KOPT-K1 (cell line): ENCODE measurements around the gene RASGEF1C.

ENCODE experiments used
- H3K27ac ChIP-seq: fragments of 200-600 bp; sonication (generic); 2 replicates; pipeline ENCODE4 v1.5.1; 2016; ENCODE audit warnings: antibody characterized with exemption, mild to moderate bottlenecking, low read depth, low read length; ENCODE audit not compliant: poor library complexity, severe bottlenecking
- H3K36me3 ChIP-seq: fragments of 200-600 bp; sonication (generic); 2 replicates; pipeline ENCODE4 v1.5.1; 2017; ENCODE audit warnings: antibody characterized with exemption, mild to moderate bottlenecking, low read length, moderate library complexity; ENCODE audit not compliant: insufficient read depth
- H3K9me3 ChIP-seq: fragments of 200-600 bp; sonication (generic); 2 replicates; pipeline ENCODE4 v1.5.1; 2017; ENCODE audit warnings: antibody characterized with exemption, low read length, mild to moderate bottlenecking; ENCODE audit not compliant: insufficient read depth, poor library complexity, severe bottlenecking

Gene RASGEF1C

GRCh38 chr5:180141068-180141660 lies 67.8 kb downstream of the RASGEF1C start:
- no peak overlapping the region for H3K27ac ChIP-seq
- peaks cover 7% of the 10 kb centered on the region for H3K9me3 ChIP-seq
- no peaks in the 10 kb centered on the region for H3K36me3 ChIP-seq

- no peak overlapping the region for H3K27ac ChIP-seq
- peaks cover 1% of the 10 kb centered on the region for H3K9me3 ChIP-seq
Observed at GRCh38 chr5:180140571-180140970, 68.4 kb downstream of the RASGEF1C start.

DNA sequence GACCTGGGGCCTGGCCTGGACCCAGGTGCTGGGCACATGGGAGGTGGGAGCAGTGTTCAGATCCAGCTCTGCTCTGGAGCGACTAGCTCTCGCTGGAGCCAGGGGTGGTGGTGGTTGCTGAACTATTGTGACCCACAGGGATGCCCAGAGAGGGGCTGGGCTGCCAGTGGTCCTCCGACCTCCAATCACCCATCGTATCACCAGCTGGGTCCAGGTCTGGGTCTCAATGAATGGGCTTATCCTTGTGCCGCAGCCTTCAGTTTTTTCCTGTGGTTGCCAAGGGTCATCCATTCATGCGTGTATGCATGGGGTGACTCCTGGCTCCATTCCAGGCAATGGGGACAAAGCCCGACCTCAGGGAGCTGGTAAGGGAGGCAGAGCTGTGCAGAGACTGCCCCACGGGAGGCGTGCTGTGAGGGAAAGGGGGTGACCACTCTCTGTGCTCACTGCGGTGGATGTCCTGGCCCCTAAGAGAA lies 68.9 kb downstream of the RASGEF1C start:
- H3K36me3 ChIP-seq, result no peaks in the 10 kb centered on the region
- no peaks in the 10 kb centered on the region for H3K9me3 ChIP-seq
- H3K27ac ChIP-seq, result no peak overlapping the region

More at GRCh38 chr5:180140571-180140970, 68.4 kb downstream of the RASGEF1C start:
- no peaks in the 10 kb centered on the region for H3K36me3 ChIP-seq

GRCh38 chr5:180139731-180140055 lies 69.3 kb downstream of the RASGEF1C start:
- no peak overlapping the region for H3K27ac ChIP-seq
- no peaks in the 10 kb centered on the region for H3K36me3 ChIP-seq
- no peaks in the 10 kb centered on the region for H3K9me3 ChIP-seq

DNA sequence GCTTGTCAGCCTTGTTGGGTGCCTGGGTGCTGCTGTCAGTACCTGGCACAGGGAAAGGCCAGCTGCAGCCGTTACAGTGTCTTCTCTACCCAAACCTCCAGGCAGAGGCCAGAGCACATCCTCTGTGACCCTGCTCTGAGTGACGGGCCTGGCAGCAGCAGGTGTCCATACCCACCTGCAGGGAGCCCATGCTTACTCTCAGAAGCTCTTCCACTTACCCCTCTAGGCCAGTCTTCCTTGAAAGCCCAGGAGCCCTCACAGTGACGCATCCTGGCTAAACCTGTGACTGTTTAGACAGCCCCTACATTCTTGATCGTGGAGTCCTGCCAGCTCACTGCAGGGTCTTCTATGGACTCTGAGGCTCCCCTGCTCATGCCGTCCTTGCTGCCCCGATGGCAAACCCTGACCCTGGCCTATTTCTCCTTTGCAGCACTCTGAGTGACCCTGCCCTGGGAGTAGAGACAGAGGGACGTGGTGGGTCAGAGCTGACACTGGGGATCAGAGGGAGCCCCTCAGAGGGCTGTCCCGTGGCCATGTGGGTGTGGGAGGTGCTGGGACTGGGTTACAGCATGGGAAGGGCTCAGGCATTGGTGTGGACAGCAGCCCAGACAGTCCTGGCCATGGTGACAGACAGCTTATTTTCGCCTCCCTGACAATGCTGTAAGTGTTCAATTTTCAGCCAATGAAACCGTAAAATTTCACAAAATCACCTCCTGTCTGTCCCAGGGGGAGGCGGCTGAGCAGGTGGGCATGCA lies 69.9 kb downstream of the RASGEF1C start:
- Histone ChIP-seq H3K36me3 (no peaks in the 10 kb centered on the region), H3K27ac (no peak overlapping the region), H3K9me3 (no peaks in the 10 kb centered on the region)

DNA sequence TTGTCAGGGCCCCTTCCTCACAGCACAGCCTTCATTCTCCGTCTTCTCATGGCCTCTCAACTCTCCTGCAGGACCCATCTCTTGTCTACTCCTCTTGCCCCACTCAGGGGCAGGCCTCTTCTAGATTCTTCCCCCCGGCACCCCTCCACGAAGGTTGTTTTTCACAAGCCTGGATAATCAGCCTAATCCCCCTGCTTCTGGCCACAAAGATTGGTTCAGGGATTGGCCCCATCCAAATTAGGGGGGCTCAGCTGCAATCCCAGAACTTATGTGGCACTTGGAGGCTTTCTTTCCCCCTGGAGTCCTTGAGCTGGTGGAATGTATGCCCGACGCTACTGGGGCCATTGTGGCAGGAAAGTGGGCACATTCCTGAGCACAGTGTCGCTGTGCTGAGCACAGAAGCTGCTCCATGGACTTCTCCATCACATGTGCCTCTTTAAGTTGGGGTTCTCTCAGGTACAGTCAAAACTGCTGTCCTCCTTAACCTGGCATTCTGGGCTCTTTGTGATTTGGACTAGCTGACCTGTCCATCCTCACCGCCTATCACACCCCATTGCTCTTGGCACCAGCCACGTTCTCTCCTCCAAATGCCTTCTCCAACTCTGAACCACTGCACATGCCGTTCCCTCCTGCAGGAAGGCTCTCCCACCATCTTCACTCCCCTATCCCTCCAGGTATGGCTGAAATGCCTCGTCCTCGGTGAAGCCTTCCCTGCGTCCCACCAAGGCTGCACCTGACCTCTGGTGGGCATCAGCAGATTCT lies 70.6 kb downstream of the RASGEF1C start:
- Histone ChIP-seq H3K27ac (no peak overlapping the region), H3K9me3 (no peaks in the 10 kb centered on the region), H3K36me3 (no peaks in the 10 kb centered on the region)

DNA sequence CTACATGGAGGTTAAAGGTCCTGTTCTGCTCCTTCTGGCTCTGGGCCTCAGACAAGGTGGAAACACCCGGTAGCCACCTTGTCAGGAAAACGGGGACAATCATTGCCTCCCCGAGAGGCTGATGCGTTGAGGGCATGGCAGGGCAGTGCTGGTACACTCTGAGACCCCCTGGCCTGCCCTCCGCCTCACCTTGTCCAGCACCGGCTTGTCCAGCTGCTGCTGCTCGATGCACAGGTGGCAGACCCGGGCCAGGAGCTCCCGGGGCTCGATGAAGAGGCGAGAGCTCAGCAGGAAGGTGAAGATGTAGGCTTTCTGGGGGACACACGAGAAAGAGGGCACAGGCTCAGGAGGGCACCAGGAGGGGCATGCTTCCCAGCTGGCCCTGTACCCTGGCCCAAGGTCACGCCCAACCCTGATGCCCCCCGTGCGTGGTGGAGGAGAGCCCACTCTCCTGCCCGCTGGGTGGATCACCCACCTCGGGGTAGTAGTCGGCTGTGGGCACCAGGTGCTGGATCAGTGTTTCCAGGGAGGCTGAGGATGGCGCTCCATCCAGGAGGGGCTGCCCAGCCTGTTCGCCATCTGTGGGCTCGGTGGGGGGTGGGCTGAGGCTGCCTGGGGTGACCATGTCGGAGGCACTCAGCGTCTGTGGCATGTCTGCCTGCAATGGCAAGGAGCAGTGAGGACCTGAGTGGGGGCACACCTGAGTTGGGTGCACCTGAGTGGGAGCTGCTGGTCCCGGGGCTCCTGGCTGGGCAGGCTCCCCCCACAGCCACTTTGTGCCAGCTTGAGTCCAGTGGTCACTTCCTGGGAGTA lies 71.4 kb downstream of the RASGEF1C start:
- H3K27ac ChIP-seq, result no peak overlapping the region
- no peaks in the 10 kb centered on the region for H3K36me3 ChIP-seq
- no peaks in the 10 kb centered on the region for H3K9me3 ChIP-seq

GRCh38 chr5:180136630-180137381 lies 72.2 kb downstream of the RASGEF1C start:
- no peak overlapping the region for H3K27ac ChIP-seq
- no peaks in the 10 kb centered on the region for H3K9me3 ChIP-seq
- no peaks in the 10 kb centered on the region for H3K36me3 ChIP-seq

GRCh38 chr5:180135967-180136629 lies 72.9 kb downstream of the RASGEF1C start:
- Histone ChIP-seq H3K27ac (no peak overlapping the region), H3K36me3 (no peaks in the 10 kb centered on the region), H3K9me3 (no peaks in the 10 kb centered on the region)

GRCh38 chr5:180135128-180135955 lies 73.7 kb downstream of the RASGEF1C start:
- Histone ChIP-seq H3K27ac (no peak overlapping the region), H3K9me3 (no peaks in the 10 kb centered on the region), H3K36me3 (no peaks in the 10 kb centered on the region)

DNA sequence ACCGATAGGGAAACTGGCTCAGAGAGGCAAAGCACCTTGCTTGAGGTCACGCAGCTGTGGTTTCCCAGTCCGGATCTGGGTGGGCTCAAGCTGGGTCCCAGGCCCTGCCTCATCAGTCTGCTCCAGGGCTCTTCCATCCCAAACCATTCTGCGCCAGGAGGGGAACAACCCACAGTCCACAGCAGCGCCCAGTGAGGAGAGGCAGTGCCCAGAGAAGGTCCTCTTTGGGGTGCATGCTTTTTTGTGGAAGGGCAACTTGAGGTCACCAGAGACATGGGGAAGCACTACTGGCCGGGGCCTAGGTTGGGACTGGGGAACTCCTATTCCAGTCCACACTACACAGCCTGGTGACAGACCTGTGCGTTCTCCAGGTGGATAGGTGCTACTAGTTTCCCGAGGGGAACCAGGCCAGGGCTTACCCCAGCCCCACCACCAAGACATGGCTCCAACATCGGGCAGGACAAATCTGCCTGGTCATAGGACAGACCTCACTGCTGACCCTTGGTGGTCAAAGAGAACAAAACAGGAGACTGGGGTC lies 75.0 kb downstream of the RASGEF1C start:
- Histone ChIP-seq H3K27ac (no peak overlapping the region), H3K36me3 (no peaks in the 10 kb centered on the region), H3K9me3 (no peaks in the 10 kb centered on the region)

- Histone ChIP-seq H3K9me3 (no peaks in the 10 kb centered on the region), H3K27ac (no peak overlapping the region), H3K36me3 (no peaks in the 10 kb centered on the region)
Observed at GRCh38 chr5:180133551-180133950, 75.5 kb downstream of the RASGEF1C start.

DNA sequence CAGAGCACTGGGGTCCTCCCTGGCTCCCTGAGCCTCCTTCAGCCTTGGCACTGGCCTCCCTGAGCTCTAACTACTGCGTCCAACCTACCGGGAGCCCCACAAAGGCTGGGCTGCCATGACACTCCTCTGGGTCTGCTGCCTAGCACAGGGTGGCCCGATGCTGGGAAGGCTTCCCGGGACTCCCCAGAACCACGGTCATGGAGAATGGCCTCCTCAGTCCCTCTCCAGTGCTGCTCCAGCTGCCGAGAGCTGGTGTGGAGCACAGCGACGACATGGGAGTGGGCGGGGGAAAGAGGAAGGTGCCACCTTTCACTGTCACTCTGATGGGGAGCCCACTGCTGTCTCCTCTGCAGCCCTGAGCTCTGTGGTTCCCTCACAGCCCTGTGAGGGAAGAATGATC lies 76.0 kb downstream of the RASGEF1C start:
- no peak overlapping the region for H3K27ac ChIP-seq
- no peaks in the 10 kb centered on the region for H3K9me3 ChIP-seq
- no peaks in the 10 kb centered on the region for H3K36me3 ChIP-seq
